GM10266 (cell line): Measurements from ENCODE around the gene ABCC10.
"Not testable (repeated sequence)": the region's sequence is repeated elsewhere in the genome, so short reads cannot be mapped to it uniquely, and the experiment has no call there.

Source experiments
- DNase-seq: peaks from one replicate; pipeline ENCODE4 v3.0.0; 2012; ENCODE audit errors: extremely low spot score
- CTCF ChIP-seq: IDR thresholded peaks from 2 replicates; pipeline ENCODE4 v1.5.1; 2012; ENCODE audit warnings: mild to moderate bottlenecking, low read depth; ENCODE audit not compliant: control insufficient read depth, insufficient read depth; ENCODE audit errors: missing control alignments

The ABCC10 gene

GRCh38 chr6:43391440-43392031 is 35.8 kb upstream of the ABCC10 start:
- no peak for DNase-seq
- no peak for TF ChIP-seq CTCF

GRCh38 chr6:43393133-43393532 is 34.2 kb upstream of the ABCC10 start:
- DNase-seq: not testable (repeated sequence)

- DNase-seq: no peak
- no peak for TF ChIP-seq CTCF
Measured at GRCh38 chr6:43393602-43394001, 33.7 kb upstream of the ABCC10 start.

GRCh38 chr6:43394982-43395381 is 32.4 kb upstream of the ABCC10 start:
- no peak for TF ChIP-seq CTCF
- DNase-seq: no peak

GRCh38 chr6:43395776-43396175 is 31.6 kb upstream of the ABCC10 start:
- TF ChIP-seq CTCF: no peak
- no peak for DNase-seq

GRCh38 chr6:43396408-43397149 is 30.8 kb upstream of the ABCC10 start:
- no peak for TF ChIP-seq CTCF
- DNase-seq: no peak

GRCh38 chr6:43399932-43400487 is 27.3 kb upstream of the ABCC10 start:
- DNase-seq: no peak
- TF ChIP-seq CTCF: no peak
